Inflammatory macrophage treated with lipopolysaccharide for 1 hour (primary cell): ENCODE data around the gene CRYZL1.

ENCODE experiments used
- DNase-seq, 2 donors: peaks; one replicate each; pipeline ENCODE4 v3.0.0-alpha.2; 2020 to 2022

The CRYZL1 gene

DNA sequence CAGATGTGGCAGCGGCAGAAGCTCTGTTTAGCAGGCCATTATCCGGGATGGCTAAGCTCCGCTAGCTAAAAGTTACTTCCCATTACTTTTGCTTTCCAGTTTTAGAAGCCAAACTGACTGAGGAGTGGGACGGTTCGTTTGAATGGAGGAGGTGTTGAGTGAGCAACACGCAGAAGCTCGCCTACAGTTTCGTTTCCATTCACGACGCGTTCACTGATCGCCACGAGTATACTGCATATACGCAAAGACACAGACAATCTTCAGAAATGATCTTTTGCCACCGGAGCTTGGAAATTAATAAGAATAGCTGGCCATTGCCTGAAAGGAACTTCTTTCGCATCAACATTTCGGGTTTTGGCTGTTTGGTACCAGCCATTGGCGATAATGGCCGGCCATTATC is 84.1 kb downstream of the CRYZL1 start:
- no peak for DNase-seq

DNA sequence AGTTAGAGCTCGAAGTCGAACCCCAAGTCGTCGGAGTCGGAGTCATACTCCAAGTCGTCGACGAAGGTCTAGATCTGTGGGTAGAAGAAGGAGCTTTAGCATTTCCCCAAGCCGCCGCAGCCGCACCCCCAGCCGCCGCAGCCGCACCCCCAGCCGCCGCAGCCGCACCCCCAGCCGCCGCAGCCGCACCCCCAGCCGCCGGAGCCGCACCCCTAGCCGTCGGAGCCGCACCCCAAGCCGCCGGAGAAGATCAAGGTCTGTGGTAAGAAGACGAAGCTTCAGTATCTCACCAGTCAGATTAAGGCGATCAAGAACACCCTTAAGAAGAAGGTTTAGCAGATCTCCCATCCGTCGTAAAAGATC is 86.6 kb downstream of the CRYZL1 start:
- DNase-seq = no peak

DNA sequence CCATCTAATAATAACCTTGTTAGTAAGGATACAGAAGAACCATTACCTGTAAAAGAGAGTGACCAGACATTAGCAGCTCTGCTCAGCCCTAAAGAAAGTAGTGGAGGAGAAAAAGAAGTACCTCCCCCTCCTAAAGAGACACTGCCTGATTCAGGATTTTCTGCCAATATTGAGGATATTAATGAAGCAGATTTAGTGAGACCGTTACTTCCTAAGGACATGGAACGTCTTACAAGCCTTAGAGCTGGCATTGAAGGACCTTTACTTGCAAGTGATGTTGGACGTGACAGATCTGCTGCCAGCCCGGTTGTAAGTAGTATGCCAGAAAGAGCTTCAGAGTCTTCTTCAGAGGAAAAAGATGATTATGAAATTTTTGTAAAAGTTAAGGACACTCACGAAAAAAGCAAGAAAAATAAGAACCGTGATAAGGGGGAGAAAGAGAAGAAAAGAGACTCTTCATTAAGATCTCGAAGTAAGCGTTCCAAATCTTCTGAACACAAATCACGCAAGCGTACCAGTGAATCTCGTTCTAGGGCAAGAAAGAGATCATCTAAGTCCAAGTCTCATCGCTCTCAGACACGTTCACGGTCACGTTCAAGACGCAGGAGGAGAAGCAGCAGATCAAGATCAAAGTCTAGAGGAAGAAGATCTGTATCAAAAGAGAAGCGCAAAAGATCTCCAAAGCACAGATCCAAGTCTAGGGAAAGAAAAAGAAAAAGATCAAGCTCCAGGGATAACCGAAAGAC is 87.1 kb downstream of the CRYZL1 start:
- no peak for DNase-seq

DNA sequence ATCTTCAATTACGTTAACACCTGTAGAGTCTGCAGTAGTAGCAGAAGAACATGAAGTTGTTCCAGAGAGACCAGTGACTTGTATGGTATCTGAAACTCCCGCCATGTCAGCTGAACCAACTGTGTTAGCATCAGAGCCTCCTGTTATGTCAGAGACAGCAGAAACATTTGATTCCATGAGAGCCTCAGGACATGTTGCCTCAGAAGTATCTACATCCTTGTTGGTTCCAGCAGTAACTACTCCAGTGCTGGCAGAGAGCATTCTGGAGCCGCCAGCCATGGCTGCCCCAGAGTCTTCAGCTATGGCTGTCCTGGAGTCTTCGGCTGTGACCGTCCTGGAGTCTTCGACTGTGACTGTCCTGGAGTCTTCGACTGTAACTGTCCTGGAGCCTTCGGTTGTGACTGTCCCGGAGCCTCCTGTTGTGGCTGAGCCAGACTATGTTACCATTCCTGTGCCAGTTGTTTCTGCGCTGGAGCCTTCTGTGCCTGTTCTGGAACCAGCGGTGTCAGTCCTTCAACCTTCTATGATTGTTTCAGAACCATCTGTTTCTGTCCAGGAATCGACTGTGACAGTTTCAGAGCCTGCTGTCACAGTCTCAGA is 88.4 kb downstream of the CRYZL1 start:
- no peak for DNase-seq

DNA sequence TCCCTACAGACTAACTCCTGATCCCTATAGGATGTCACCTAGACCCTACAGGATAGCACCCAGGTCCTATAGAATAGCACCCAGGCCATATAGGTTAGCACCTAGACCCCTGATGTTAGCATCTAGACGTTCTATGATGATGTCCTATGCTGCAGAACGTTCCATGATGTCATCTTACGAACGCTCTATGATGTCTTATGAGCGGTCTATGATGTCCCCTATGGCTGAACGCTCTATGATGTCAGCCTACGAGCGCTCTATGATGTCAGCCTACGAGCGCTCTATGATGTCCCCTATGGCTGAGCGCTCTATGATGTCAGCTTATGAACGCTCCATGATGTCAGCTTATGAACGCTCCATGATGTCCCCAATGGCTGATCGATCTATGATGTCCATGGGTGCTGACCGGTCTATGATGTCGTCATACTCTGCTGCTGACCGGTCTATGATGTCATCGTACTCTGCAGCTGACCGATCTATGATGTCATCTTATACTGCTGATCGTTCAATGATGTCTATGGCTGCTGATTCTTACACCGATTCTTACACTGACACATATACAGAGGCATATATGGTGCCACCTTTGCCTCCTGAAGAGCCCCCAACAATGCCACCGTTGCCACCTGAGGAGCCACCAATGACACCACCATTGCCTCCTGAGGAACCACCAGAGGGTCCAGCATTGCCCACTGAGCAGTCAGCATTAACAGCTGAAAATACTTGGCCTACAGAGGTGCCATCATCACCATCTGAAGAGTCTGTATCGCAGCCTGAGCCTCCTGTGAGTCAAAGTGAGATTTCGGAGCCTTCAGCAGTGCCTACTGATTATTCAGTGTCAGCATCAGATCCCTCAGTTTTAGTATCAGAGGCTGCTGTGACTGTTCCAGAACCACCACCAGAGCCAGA is 89.2 kb downstream of the CRYZL1 start:
- no peak for DNase-seq

DNA sequence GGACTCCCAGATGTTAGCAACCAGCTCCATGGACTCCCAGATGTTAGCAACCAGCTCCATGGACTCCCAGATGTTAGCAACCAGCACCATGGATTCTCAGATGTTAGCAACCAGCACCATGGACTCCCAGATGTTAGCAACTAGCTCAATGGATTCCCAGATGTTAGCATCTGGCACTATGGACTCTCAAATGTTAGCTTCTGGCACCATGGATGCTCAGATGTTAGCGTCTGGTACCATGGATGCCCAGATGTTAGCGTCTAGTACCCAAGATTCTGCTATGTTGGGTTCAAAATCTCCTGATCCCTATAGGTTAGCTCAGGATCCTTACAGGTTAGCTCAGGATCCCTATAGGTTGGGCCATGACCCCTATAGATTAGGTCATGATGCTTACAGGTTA is 89.9 kb downstream of the CRYZL1 start:
- no peak for DNase-seq

DNA sequence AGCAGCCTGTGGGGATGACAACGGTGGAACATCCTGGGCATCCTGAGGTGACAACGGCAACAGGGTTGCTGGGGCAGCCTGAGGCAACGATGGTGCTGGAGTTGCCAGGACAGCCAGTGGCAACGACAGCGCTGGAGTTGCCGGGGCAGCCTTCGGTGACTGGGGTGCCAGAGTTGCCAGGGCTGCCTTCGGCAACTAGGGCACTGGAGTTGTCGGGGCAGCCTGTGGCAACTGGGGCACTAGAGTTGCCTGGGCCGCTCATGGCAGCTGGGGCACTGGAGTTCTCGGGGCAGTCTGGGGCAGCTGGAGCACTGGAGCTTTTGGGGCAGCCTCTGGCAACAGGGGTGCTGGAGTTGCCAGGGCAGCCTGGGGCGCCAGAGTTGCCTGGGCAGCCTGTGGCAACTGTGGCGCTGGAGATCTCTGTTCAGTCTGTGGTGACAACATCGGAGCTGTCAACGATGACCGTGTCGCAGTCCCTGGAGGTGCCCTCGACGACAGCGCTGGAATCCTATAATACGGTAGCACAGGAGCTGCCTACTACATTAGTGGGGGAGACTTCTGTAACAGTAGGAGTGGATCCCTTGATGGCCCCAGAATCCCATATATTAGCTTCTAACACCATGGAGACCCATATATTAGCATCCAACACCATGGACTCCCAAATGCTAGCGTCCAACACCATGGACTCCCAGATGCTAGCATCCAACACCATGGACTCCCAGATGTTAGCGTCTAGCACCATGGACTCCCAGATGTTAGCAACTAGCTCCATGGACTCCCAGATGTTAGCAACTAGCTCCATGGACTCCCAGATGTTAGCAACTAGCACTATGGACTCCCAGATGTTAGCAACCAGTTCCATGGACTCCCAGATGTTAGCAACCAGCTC is 90.5 kb downstream of the CRYZL1 start:
- DNase-seq = no peak

DNA sequence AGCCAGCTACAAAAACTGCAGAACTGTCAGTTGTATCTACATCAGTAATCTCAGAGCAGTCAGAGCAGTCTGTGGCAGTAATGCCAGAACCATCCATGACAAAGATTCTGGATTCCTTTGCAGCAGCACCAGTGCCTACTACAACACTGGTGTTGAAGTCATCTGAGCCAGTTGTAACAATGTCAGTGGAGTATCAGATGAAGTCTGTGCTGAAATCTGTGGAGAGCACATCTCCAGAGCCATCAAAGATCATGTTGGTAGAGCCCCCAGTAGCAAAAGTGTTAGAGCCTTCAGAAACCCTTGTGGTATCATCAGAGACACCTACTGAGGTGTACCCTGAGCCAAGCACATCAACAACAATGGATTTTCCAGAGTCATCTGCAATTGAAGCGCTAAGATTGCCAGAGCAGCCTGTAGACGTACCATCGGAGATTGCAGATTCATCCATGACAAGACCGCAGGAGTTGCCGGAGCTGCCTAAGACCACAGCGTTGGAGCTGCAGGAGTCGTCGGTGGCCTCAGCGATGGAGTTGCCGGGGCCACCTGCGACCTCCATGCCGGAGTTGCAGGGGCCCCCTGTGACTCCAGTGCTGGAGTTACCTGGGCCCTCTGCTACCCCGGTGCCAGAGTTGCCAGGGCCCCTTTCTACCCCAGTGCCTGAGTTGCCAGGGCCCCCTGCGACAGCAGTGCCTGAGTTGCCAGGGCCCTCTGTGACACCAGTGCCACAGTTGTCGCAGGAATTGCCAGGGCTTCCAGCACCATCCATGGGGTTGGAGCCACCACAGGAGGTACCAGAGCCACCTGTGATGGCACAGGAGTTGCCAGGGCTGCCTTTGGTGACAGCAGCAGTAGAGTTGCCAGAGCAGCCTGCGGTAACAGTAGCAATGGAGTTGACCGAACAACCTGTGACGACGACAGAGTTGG is 91.4 kb downstream of the CRYZL1 start:
- DNase-seq = no peak

DNA sequence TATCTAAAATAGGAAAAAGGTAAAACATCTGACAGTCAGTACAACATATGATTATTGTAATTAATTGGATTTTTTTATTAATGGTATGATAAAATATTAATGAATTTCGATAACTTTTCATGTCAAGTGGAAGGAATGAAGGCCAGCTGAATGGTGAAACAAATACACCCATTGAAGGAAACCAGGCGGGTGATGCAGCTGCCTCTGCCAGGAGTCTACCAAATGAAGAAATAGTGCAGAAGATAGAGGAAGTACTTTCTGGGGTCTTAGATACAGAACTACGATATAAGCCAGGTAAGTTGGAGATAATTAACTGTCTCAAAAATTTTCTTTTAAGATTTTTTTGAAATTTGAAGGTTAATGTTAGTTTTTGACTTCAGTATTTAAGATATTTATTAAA is 95.5 kb downstream of the CRYZL1 start:
- peak; percentile 60 for DNase-seq

DNA sequence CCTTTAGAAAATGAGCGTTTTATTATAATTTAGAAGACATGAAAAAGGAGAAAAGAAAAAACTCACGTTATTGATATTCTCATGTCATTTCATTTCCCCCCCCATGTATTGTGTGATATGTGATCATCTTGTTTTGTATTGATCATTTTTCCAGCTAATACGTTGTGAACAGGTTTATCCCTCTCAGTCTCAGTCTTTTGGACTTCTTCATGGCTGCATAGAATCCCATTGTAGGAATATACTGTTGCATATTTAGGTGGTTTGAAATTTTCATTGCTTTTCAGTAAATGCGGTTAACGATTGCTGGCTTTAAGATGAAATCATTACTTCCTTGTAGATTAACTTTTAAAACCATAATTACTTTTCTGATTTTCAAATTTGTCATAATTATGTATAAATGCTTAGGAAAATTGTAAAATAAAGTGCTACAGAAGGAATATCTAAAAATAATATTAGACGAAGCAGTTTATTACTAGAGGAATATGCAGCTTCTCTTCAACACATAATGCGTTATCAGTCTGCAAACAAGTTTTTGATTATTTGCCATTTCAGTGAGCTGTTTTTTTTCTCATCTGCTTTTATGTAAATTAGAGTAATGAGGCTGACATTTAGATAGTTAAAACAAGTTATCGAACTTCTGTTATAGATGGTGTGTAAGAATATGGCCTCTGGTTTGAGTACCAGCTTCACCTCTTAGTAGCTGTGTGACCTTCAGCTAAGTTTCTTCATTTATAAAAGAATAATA is 96.9 kb downstream of the CRYZL1 start:
- no peak for DNase-seq

DNA sequence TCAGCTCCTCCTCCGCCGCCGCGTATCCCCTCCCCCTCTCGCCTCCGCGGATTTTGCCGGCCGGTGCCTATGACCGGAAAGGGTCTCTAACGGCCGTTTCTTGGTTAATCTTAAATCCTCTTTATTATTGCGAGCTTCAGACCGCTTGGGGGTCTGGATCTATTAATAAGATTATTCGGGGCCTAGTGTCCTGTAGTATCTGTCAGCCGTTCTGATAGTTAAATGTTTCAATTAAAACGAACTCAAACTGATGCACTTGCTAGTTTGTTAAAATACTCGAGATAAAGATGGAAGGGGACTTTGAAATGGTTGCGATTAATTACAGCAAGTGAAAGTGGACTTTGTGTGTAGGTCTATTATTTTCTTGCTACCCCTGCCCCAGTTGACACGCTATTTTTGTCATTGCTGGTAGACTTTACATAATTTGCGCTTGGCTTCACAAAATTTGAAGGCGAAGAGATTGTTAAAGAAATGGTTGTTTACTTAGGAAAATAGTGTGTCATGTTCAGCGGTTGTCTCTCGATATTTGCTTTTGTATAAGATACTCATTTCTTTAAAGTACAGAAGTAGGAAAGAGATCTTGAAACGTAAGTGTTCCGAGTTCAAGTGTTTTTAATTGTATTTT is 97.9 kb downstream of the CRYZL1 start:
- DNase-seq = peak; percentile 60 to 77

DNA sequence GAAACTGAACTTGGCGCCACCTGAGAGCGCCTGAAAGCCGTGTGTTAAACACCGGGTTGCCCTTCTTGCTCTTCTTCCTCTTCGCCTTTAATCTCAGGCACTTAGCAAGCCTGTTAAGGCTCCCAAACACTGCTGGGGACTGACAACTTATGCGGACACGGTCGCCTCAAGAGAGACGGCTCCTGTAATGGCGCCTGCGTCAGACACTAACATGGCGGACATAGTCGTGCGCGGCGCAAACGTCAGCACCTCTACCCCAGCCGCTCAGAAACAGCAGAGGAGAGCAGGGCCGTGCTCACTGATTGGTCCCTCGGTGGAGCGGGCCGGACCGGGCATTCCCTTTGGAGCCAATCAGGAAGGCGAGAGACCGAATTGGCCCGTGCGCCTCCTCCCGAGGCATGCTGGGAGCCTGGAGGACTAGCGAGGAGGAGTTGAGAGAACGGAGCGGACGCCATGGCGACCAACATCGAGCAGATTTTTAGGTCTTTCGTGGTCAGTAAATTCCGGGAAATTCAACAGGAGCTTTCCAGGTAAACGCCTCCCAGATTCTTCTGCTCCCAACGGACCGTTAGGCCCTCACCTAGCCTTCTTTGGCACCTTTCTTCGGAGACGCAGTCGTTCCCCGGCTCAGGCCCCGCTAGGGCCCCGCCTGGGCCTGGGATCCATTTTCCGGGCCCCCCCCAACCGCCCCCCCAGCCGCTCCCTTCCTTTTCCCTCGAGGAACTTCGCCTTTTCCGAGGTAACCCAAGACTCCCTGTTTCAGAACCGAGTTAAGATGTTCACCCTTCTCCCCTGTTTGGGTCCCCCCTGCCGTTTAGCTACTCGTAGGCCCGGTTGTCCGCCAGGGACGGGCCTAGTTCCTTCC is 98.7 kb downstream of the CRYZL1 start, which contains the start of gene SON:
TSS of gene SON (plus strand) at position 399 of the 865 bp plus-strand sequence. CDS start at position 454, 55 bp downstream.
- DNase-seq = peak; percentile 97 to 99

DNA sequence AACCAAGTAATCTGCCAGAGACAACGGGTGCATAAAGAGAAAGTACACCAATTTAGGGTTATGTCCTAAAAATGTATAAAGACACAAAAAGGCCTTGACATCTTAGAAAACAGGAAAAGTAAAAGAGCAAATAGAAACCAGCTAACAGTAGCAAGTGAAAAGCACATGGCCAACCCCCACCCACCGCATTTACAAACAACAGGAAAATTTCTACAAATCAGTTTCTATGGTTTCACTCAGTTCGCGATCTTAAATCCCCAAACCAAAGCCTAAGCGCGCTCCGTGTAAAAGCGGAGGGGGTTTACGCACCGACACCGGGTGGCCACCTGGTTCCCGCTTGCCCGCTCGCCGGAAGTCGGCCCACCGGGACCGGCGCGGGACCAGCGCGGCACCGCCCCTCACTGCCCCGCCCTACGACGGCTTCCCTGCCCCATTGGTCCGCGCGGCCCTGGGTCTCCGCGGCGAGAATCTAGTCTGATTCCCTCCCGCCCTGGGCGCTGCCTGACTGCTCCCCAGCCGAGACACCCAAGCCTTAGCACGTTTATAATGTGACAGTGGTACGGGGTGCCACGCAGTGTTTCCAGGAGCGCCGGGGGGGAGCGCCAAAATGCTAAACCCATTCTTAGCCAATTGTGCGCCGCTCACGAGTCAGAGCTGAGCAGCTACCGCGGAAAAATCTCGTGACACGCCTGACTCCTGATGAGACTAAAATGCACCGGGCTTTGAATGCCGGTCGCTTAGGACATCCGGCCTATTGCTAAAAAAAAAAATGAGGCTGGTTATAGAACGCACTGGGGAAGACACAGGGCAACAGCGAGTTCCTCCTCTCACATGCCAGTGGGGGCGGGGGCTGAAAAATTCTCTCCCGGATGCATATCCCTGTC is 99.5 kb downstream of the CRYZL1 start, which contains the start of gene GART:
TSS of gene GART (minus strand) at position 362 of the 884 bp plus-strand sequence. CDS start 2,802 bp downstream, outside the sequence.
- peak; percentile 72 to 75 for DNase-seq

DNA sequence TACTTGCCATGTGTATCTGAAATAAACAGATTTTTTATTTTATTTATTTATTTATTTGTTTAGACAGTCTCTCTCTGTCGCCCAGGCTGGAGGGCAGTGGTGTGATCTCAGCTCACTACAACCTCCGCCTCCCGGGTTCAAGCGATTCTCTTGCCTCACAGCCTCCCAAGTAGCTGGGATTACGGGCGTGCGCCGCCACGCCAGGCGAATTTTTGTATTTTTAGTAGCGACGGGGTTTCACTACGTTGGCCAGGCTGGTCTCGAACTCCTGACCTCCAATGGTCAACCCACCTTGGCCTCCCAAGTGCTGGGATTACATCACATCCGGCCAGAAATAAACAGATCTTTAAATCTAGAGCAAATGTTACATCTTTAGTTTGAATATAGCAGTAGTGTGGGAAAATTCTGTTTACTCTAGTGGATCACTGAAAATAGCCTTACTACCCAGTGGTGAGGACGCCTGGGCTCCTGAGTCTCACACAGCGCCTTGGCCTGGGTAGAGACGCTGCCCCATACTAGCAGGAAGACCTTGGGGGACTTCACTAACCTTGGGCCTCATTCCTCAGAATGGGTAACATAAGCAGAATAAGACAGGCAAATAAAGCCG is 100.3 kb downstream of the CRYZL1 start:
- DNase-seq = peak; percentile 8 to 21

DNA sequence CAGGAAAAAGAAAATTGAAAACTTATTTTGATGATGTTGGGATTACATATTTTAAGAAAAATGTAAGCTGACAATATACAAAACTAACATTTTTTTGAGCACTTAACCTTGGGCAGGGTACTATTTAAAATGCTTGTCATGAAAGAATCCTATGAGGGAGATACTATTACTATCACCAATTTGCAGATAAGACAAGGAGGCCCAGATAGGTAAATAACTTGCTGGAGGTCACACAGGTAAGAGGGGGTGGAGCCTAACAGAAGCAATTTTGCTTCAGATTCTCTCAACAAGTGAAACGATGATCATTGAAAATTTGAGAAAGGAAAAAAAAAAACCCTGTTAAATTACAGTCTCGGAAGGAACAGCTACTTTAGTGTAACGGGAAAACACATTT is 100.8 kb downstream of the CRYZL1 start:
- DNase-seq = no peak

DNA sequence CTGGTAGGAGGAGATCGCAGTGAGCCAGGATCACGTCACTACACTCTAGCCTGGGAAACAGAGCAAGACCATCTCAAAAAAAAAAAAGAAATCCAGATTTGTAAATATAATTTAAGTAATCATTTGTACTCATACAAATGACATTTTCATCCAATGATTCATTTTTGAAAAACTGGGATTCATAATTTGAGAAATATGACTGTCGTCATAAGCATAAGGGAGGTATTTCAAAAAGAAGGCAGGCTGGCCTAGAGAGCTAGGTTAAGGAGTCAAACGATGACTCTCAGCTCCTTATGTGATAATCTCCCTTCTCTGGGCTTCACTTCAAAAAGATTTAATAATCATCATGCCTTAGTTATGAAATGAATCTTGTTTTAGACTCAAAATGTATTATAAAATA is 101.9 kb downstream of the CRYZL1 start:
- DNase-seq = no peak
